Psoas muscle (tissue), 8 donors: ENCODE data around the gene CHPF2. TPM values are rescaled to one million over a fixed set of nuclear protein-coding genes. Genes with fewer than 3 reads are reported as not detected.

ENCODE experiments used
- ATAC-seq, 4 donors: fragments of 200-7000 bp; cut with Tn5 transposase; one replicate each; pipeline ENCODE4 v1.9.1; 2020; ENCODE audit warnings: moderate library complexity in 3 of 4, mild to moderate bottlenecking in 2 of 4
- DNase-seq, 2 donors: peaks; one replicate each; pipeline ENCODE4 v3.0.0-alpha.2; 2020
- H3K27ac ChIP-seq: fragments of 200-600 bp; one replicate; pipeline ENCODE4 v1.8.0; 2022
- H3K27me3 ChIP-seq, 3 donors: fragments of 200-600 bp in 1 of 3; one replicate each; pipeline versions ENCODE4 v1.6.1 to v1.8.0; 2013 to 2022; ENCODE audit warnings: low read length in 2 of 3, mild to moderate bottlenecking in 2 of 3, moderate library complexity in 1 of 3; ENCODE audit not compliant: insufficient read depth in 3 of 3
- H3K36me3 ChIP-seq, 2 donors: fragments of 200-600 bp in 1 of 2; one replicate each; pipeline versions ENCODE4 v1.6.1 to v1.8.0; 2013 to 2022; ENCODE audit warnings: low read depth in 1 of 2, mild to moderate bottlenecking in 1 of 2, moderate library complexity in 1 of 2; ENCODE audit not compliant: insufficient read depth in 1 of 2
- H3K4me1 ChIP-seq: fragments of 200-600 bp; one replicate; pipeline ENCODE4 v1.8.0; 2022
- H3K4me3 ChIP-seq: fragments of 200-600 bp; one replicate; pipeline ENCODE4 v1.8.0; 2022; ENCODE audit warnings: mild to moderate bottlenecking
- H3K9me3 ChIP-seq: fragments of 200-600 bp; one replicate; pipeline ENCODE4 v1.8.0; 2022
- WGBS, 3 donors: extraction: QIAGEN DNeasy Blood & Tissue Kit; methylation state at CpG; one replicate each; pipeline versions ENCODE4 v1.1.6 to v1.1.7; 2013; 5-methylcytosine and 5-hydroxymethylcytosine counted together
- intact Hi-C, 2 donors: fragments of 100-400 bp; cut with DNase I; formaldehyde crosslinking; loops; one replicate each; pipeline versions ENCODE4 v1.11.0 to v1.14.2; 2022
- polyA plus RNA-seq, 3 donors: library from polyadenylated mRNA; stranded (reverse); fragments of 200-250 nt; gene quantifications; one replicate each; pipeline ENCODE4 v1.2.3, GENCODE V29; 2013
- total RNA-seq, 4 donors: library from RNA; stranded (reverse); fragmentation: NEBNext Ultra II Directional in 2 of 4; extraction: Animal tissue kit (Norgen Biotek cat#: 25700) in 2 of 4; gene quantifications; one replicate each; pipeline versions ENCODE4 v1.2.1 to v1.2.4, GENCODE V29; 2021 to 2023
- TF ChIP-seq, protein P1 (sequence below): fragments of 200-600 bp; IDR thresholded peaks from one replicate; pipeline ENCODE4 v1.8.0; 2022; ENCODE audit warnings: antibody characterized with exemption
- donor health status: healthy with polysubstance abuse.
- donor health status: DM: no; HTN: no; CAD: no; lungs with moderate emphysema.
- donor health status: Bipolar disorder and iron deficiency.
- donor health status: healthy.
- donor health status: DM: yes; HTN: yes; CAD: no.
- donor health status: DM: no; HTN: no; CAD: no.
- donor health status: DM: no; HTN: no; CAD: no.
- donor health status: DM: yes; HTN: yes; CAD: no.

CHPF2 gene
- total and polyA plus RNA-seq, 7 donors: 5.3 to 19.8 (median 10.1) TPM

DNA sequence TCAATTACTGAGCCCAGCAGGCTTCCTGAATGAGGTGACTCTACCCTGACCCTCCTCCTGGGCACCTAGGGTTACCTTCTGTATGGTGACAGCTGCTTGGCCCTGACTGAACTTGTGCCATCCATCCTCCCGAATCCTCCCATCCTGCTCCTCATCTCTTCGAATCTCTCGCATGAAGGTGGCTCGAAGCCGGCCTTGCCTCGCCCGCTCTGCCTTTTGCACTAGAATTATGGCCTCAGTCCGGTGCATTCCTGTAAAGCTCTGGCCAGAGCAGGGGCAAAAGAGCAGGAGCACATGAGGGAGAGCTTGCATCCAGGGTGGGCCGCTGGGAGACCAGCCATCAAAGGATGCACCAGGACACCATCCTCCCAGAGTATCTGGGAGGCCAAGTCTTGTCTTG, 29.4 kb upstream of the CHPF2 start:
- intact Hi-C loops: no loop called here
- ATAC-seq (no peak), DNase-seq (peak in 1 of 2 donors; percentile 48)
- Histone ChIP-seq H3K9me3 (no peaks in the 10 kb centered on the region), H3K36me3 (no peaks in the 10 kb centered on the region), H3K4me3 (no peak overlapping the region), H3K27me3 (peaks cover 0 to 24% (median 16%) of the 10 kb centered on the region in 3 donors), H3K27ac (no peak overlapping the region), H3K4me1 (no peaks in the 10 kb centered on the region)
- TF ChIP-seq, protein P1, sequence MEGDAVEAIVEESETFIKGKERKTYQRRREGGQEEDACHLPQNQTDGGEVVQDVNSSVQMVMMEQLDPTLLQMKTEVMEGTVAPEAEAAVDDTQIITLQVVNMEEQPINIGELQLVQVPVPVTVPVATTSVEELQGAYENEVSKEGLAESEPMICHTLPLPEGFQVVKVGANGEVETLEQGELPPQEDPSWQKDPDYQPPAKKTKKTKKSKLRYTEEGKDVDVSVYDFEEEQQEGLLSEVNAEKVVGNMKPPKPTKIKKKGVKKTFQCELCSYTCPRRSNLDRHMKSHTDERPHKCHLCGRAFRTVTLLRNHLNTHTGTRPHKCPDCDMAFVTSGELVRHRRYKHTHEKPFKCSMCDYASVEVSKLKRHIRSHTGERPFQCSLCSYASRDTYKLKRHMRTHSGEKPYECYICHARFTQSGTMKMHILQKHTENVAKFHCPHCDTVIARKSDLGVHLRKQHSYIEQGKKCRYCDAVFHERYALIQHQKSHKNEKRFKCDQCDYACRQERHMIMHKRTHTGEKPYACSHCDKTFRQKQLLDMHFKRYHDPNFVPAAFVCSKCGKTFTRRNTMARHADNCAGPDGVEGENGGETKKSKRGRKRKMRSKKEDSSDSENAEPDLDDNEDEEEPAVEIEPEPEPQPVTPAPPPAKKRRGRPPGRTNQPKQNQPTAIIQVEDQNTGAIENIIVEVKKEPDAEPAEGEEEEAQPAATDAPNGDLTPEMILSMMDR: no peak
- 90 to 95% (median 90%) methylated on average over 9 of the region's 9 CpGs for WGBS, 3 donors

GRCh38 chr7:151204383-151205032, 27.8 kb upstream of the CHPF2 start:
- WGBS, 3 donors: 58 to 63% (median 62%) methylated on average over 46 to 48 of the region's 48 CpGs
- peaks cover 0 to 18% (median 16%) of the 10 kb centered on the region in 3 donors for H3K27me3 ChIP-seq
- no peak overlapping the region for H3K4me3 ChIP-seq
- H3K4me1 ChIP-seq: no peaks in the 10 kb centered on the region
- ATAC-seq: no peak
- H3K36me3 ChIP-seq: no peaks in the 10 kb centered on the region
- no peak overlapping the region for H3K27ac ChIP-seq
- peak in 1 of 2 donors; percentile 47 for DNase-seq
- intact Hi-C loops: no loop called here
- TF ChIP-seq, protein P1: no peak
- H3K9me3 ChIP-seq: no peaks in the 10 kb centered on the region

GRCh38 chr7:151205730-151206129, 26.6 kb upstream of the CHPF2 start:
- H3K4me1 ChIP-seq: no peaks in the 10 kb centered on the region
- intact Hi-C loops: no loop called here
- no peak overlapping the region for H3K4me3 ChIP-seq
- TF ChIP-seq, protein P1: no peak
- no peaks in the 10 kb centered on the region for H3K9me3 ChIP-seq
- H3K27me3 ChIP-seq: peaks cover 0 to 17% (median 16%) of the 10 kb centered on the region in 3 donors
- 66 to 68% (median 66%) methylated on average over 6 of the region's 6 CpGs for WGBS, 3 donors
- peaks cover 0 to under 1% of the 10 kb centered on the region in 2 donors for H3K36me3 ChIP-seq
- ATAC-seq (no peak), DNase-seq (no peak)
- no peak overlapping the region for H3K27ac ChIP-seq

GRCh38 chr7:151206914-151207313, 25.4 kb upstream of the CHPF2 start:
- ATAC-seq (no peak), DNase-seq (no peak)
- intact Hi-C loops: no loop called here
- no peaks in the 10 kb centered on the region for H3K9me3 ChIP-seq
- H3K27ac ChIP-seq: no peak overlapping the region
- no peaks in the 10 kb centered on the region for H3K4me1 ChIP-seq
- TF ChIP-seq, protein P1: no peak
- H3K4me3 ChIP-seq: no peak overlapping the region
- peaks cover 0 to 10% of the 10 kb centered on the region in 2 donors for H3K36me3 ChIP-seq
- WGBS, 3 donors: 64 to 71% (median 70%) methylated on average over 9 of the region's 9 CpGs
- peaks cover 0 to 16% (median 14%) of the 10 kb centered on the region in 3 donors for H3K27me3 ChIP-seq

- 58 to 68% (median 61%) methylated on average over 9 of the region's 9 CpGs for WGBS, 3 donors
- Histone ChIP-seq H3K27me3 (peaks cover 0 to 16% (median 14%) of the 10 kb centered on the region in 3 donors), H3K4me3 (no peak overlapping the region), H3K4me1 (no peaks in the 10 kb centered on the region), H3K9me3 (no peaks in the 10 kb centered on the region), H3K36me3 (peaks cover 0 to 14% of the 10 kb centered on the region in 2 donors), H3K27ac (no peak overlapping the region)
- ATAC-seq: no peak
- intact Hi-C loops: no loop called here
- TF ChIP-seq, protein P1: no peak
- DNase-seq: no peak
These were observed 25.0 kb upstream of the CHPF2 start for GRCh38 chr7:151207315-151207714.
